Left lobe of liver (tissue), 2 donors: ENCODE results near the gene TOGARAM1. TPM values are rescaled to one million over a fixed set of nuclear protein-coding genes. Genes with fewer than 3 reads are reported as not detected.
"Not testable (repeated sequence)": the region's sequence is repeated elsewhere in the genome, so short reads cannot be mapped to it uniquely, and the experiment has no call there.

ENCODE experiments used
- ATAC-seq: fragments of 200-7000 bp; cut with Tn5 transposase; one replicate; pipeline ENCODE4 v1.9.1; 2020; ENCODE audit warnings: mild to moderate bottlenecking, moderate library complexity
- DNase-seq: peaks from one replicate; pipeline ENCODE4 v3.0.0-alpha.2; 2020; ENCODE audit warnings: low spot score
- total RNA-seq: library from RNA; stranded (reverse); gene quantifications from one replicate; pipeline ENCODE4 v1.2.1, GENCODE V29; 2021
- donor health status: DM: no; HTN: no; CAD: no; lungs with moderate emphysema.
- donor health status: DM: no; HTN: yes; CAD: no.

TOGARAM1 gene
- total RNA-seq, 1 donor from 2014 or later: 5.9 TPM

DNA sequence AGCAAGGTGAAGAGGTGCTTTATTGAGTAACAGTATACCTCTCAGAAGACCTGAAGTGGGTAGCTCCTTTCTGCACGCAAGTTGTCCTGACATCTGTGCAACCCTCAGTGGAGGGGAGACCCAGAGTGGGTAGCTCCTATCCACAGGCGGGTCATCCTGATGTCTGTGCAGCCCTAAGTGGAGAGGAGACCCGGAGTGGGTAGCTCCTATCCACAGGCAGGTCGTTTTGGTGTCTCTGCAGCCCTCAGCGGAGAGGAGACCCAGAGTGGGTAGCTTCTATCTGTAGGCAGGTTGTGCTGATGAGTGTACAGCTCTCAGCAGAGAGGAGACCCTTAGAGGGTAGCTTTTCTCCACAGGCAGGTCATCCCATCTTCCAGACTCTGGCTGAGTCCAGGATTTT is 76.9 kb downstream of the TOGARAM1 start:
- ATAC-seq (no peak), DNase-seq (no peak)

GRCh38 chr14:45039390-45039789 is 77.4 kb downstream of the TOGARAM1 start:
- ATAC-seq (no peak), DNase-seq (no peak)

DNA sequence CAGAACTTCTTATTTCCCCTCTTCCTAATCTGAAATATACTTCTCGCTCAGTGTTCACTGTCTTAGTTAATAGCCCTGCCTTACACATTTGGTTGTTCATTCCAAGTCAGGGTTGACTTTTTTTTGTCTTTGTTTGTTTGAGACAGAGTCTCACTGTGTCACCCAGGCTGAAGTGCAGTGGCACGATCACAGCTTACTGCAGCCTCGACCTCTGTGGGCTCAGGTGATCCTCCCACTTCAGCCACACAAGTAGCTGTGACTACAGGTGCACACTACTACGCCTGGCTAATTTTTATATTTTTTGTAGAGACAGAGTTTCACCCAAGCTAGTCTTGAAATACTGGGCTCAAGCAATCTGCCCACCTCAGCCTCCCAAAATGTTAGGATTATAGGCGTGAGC is 79.7 kb downstream of the TOGARAM1 start:
- DNase-seq (no peak), ATAC-seq (no peak)

DNA sequence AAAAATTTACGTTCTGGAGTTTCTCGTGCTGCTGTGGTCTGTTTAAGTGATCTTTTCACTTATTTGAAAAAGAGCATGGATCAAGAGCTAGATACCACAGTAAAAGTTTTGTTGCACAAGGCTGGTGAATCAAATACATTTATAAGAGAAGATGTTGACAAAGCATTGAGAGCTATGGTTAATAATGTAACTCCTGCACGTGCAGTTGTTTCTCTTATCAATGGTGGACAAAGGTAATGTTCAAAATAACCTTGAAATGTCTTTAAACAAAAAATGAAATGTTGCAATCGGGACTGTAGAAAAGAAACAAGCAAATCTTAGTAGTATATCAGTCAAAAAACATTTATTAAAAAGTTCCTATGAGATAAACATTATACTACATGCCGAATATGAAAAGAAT is 82.6 kb downstream of the TOGARAM1 start:
- no peak for DNase-seq
- no peak for ATAC-seq

DNA sequence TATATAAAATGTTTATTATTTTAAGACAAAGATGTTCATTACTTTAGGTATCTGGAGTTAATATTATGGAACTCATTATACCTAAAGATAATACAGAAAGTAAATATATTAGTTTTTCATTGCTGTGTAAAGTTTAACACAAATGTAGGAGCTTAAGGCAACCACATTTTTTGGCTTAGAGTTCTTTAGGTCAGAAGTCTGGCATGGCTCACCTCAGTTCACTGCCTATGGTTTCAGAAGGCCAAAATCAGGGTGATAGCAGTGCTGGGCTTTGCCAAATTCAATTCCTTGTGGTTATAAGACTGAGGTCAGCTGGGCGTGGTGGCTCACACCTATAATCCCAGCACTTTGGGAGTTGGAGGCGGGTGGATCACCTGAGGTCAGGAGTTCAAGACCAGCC is 86.4 kb downstream of the TOGARAM1 start:
- no peak for DNase-seq
- ATAC-seq: no peak

- no peak for ATAC-seq
These were observed 89.2 kb downstream of the TOGARAM1 start for GRCh38 chr14:45051180-45051579.

GRCh38 chr14:45051896-45052295 is 89.9 kb downstream of the TOGARAM1 start:
- no peak for DNase-seq
- ATAC-seq: no peak

More at GRCh38 chr14:45051180-45051579, 89.2 kb downstream of the TOGARAM1 start:
- DNase-seq: no peak

- ATAC-seq (no peak), DNase-seq (no peak)
These were observed 95.4 kb downstream of the TOGARAM1 start for GRCh38 chr14:45057349-45057748.

DNA sequence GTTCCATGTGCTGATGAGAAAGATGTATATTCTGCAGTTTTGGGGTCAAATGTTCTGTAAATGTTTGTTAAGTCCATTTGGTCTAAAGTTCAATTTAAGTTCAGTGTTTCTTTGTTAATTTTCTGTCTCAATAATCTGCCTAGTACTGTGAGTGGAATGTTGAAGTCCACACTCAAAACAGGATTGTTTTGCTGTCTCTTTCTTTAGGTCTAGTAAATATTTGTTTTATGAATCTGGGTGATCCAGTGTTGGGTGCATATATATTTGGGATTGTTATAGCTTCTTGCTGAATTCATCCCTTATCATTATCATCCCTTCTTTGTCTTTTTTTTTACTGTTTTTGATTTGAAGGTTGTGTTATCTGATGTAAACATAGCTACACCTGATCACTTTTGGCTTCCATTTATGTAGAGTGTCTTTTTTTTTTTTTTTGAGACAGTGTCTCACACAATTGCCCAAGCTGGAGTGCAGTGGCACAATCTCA is 95.9 kb downstream of the TOGARAM1 start:
- no peak for ATAC-seq
- DNase-seq: no peak

GRCh38 chr14:45060551-45060950 is 98.6 kb downstream of the TOGARAM1 start:
- ATAC-seq (no peak), DNase-seq (no peak)

GRCh38 chr14:45065540-45065939 is 103.5 kb downstream of the TOGARAM1 start:
- no peak for ATAC-seq

GRCh38 chr14:45065956-45066355 is 104.0 kb downstream of the TOGARAM1 start:
- DNase-seq (no peak), ATAC-seq (no peak)

More at GRCh38 chr14:45065540-45065939, 103.5 kb downstream of the TOGARAM1 start:
- DNase-seq: no peak

DNA sequence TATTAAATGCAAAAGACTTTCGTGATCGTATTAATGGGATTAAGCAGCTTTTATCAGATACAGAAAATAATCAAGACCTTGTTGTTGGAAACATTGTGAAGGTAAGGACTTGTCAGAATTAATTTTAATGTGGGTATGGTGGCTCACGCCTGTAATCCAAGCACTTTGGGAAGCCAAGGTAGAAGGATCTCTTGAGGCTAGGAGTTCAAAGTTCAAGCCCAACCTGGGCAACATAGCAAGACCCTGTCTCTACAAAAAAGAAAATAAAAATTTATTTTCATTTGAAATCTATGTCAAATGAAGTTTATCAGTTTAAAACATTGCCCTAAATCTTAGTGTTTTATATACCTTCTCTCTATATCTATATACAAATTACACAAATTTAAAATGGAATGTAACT is 104.7 kb downstream of the TOGARAM1 start:
- ATAC-seq (no peak), DNase-seq (no peak)

- DNase-seq: no peak
These were observed 106.4 kb downstream of the TOGARAM1 start for GRCh38 chr14:45068396-45068795.

DNA sequence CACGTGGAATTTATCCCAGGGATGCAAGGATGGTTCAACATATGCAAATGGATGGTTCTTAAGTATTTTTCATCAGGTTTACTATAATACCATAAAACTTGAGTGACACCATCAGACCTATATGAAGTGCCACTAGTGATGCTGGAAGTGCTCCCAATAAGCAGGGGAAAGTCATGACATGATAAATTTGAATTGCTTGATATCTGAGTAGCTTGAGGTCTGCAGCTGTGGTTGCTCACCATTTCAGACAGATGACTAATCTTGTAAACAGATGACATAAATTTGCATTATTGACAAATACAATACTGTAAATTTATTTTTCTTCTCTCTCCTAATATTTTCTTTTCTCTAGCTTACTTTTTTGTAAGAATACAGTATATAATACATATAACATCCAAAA is 108.2 kb downstream of the TOGARAM1 start:
- no peak for ATAC-seq

More at GRCh38 chr14:45068396-45068795, 106.4 kb downstream of the TOGARAM1 start:
- ATAC-seq: no peak

GRCh38 chr14:45072126-45072525 is 110.1 kb downstream of the TOGARAM1 start:
- DNase-seq (no peak), ATAC-seq (no peak)

More for the DNA sequence above, 108.2 kb downstream of the TOGARAM1 start:
- DNase-seq: no peak

- ATAC-seq: no peak
- no peak for DNase-seq
These were observed 111.4 kb downstream of the TOGARAM1 start for GRCh38 chr14:45073231-45073879.

- DNase-seq (no peak), ATAC-seq (no peak)
These were observed 116.3 kb downstream of the TOGARAM1 start for GRCh38 chr14:45078323-45078722.

- not testable (repeated sequence) for ATAC-seq, DNase-seq
These were observed 118.5 kb downstream of the TOGARAM1 start for GRCh38 chr14:45080416-45080968.

- ATAC-seq, DNase-seq: not testable (repeated sequence)
These were observed 119.1 kb downstream of the TOGARAM1 start for GRCh38 chr14:45081096-45081495.

DNA sequence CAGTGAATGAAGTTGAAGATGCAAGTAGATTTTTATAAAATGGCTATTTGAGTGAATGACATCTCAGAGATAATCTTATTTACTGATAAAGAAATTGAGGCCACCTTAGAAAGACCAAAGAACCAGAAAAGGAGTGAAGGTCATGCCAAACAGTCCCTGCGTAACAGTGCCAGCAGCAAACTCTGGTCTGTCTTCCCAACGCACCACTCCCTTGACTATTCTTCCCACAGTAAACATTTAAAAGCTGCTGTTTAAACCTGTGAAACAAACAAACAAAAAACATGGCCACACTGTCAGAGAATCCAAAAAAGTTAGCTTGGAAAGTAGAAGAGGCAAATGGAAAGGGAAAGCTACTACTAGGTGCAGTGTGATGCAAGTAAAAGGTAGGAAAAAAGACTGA is 120.4 kb downstream of the TOGARAM1 start:
- ATAC-seq (no peak), DNase-seq (no peak)

- DNase-seq (no peak), ATAC-seq (no peak)
These were observed 121.6 kb downstream of the TOGARAM1 start for GRCh38 chr14:45083617-45083975.
